Left kidney (tissue), 2 donors: ENCODE measurements around the gene KLHL10. TPM values are rescaled to one million over a fixed set of nuclear protein-coding genes. Genes with fewer than 3 reads are reported as not detected.

ENCODE experiments used
- DNase-seq: peaks from one replicate; pipeline ENCODE4 v3.0.0-alpha.2; 2013
- polyA plus RNA-seq: library from polyadenylated mRNA; unstranded; fragments of 120-200 nt; gene quantifications from one replicate; pipeline ENCODE4 v1.2.1, GENCODE V29; 2013; ENCODE audit not compliant: insufficient read length

Gene KLHL10
- polyA plus RNA-seq, 1 donor = 0.50 TPM

DNA sequence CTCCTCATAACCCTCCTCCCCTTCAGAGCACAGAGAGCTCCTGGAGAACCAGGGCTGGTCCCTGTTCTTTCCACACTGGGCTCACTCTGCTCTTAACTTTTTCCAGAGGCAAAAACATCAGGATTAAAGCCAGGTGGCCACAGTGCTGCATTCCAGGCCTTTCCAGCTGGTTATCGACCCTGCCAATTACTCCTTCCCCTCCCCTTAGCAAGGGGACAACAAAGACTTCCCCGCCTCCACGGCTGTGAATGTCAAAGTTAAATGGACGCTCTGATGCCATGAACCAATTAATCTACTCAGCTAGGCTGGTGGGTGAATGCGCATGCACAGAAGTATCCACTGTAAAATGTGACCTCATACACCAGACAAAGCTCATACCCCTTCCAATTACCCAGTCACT is 58.0 kb downstream of the KLHL10 start:
- DNase-seq = no peak

DNA sequence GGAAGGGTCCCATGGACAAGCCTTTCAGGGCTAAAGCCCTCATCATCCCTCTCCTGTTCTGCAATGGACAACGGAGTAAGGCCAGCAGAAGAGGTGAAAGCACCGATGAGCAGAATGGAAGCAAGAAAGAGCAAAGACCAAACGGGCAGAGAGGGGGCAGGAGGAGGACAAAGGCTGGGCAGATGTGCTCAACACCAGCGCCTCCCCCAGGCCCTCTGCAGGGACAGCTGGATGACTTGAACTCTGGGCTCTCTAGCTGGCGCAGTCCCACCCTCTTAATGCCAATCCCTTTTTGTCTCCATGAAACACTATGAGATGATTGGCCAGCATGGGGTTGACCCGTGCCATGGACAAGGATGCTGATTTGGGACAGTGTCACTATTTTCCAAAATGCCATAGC is 59.1 kb downstream of the KLHL10 start:
- DNase-seq = no peak

Other genes starting within 250 kb of the KLHL10 start
- gene KRT16, start 225.1 kb upstream of the KLHL10 start, polyA plus RNA-seq = not detected
- 1.1 TPM for gene KRT17, start 213.2 kb upstream of the KLHL10 start, polyA plus RNA-seq
- gene EIF1, start 148.9 kb upstream of the KLHL10 start, polyA plus RNA-seq = 702 TPM
- not detected for gene GAST, start 125.5 kb upstream of the KLHL10 start, polyA plus RNA-seq
- gene HAP1, start 103.2 kb upstream of the KLHL10 start, polyA plus RNA-seq = 1.3 TPM
- gene JUP, start 51.1 kb upstream of the KLHL10 start, polyA plus RNA-seq = 163 TPM
- gene P3H4, start 25.9 kb upstream of the KLHL10 start, polyA plus RNA-seq = 37.8 TPM
- gene FKBP10, start 24.8 kb upstream of the KLHL10 start, polyA plus RNA-seq = 148 TPM
- gene NT5C3B, start 1.6 kb upstream of the KLHL10 start, polyA plus RNA-seq = 93.8 TPM
- gene KLHL11, start 27.6 kb downstream of the KLHL10 start, polyA plus RNA-seq = 12.4 TPM
- gene ACLY, start 81.1 kb downstream of the KLHL10 start, polyA plus RNA-seq = 86.0 TPM
- gene ODAD4, start 92.8 kb downstream of the KLHL10 start, polyA plus RNA-seq = 8.7 TPM
- gene CNP, start 129.0 kb downstream of the KLHL10 start, polyA plus RNA-seq = 62.5 TPM
- 178 TPM for gene DNAJC7, start 179.6 kb downstream of the KLHL10 start, polyA plus RNA-seq
- gene NKIRAS2, start 182.3 kb downstream of the KLHL10 start, polyA plus RNA-seq = 49.4 TPM
- gene C17orf113, start 212.8 kb downstream of the KLHL10 start, polyA plus RNA-seq = 4.7 TPM